ENCODE data around the gene STAG3. TPM values are rescaled to one million over a fixed set of nuclear protein-coding genes. Genes with fewer than 3 reads are reported as not detected.
A peak's percentile ranks its signal among the peaks of the same experiment; 100 is the strongest.
"Not testable (repeated sequence)": the region's sequence is repeated elsewhere in the genome, so short reads cannot be mapped to it uniquely, and the experiment has no call there.

The STAG3 gene
- total and polyA plus RNA-seq, 2 donors (not counting 3 experiments of a cell fraction or from before 2014, with no cell fraction given) = 0.29 to 1.4 TPM

- peak overlapping the region; percentile 47 for H3K27ac ChIP-seq (ENCODE audit: insufficient read depth, low read depth, low read length)
- peak overlapping the region; percentile 99 for H2AFZ ChIP-seq (ENCODE audit: low read depth, low read length)
- FAIRE-seq = no peak
- peaks cover 5% of the 10 kb centered on the region for H3K4me1 ChIP-seq (ENCODE audit: control insufficient read depth, extremely low read depth, insufficient read depth, low read length)
- H3K9me3 ChIP-seq (replicated peaks; ENCODE audit: control insufficient read depth, insufficient read depth, low read length) = no peaks in the 10 kb centered on the region
- DNase-seq (ENCODE audit: low read depth, low spot score) = no peak
- peak overlapping the region; percentile 92 for H3K9ac ChIP-seq (replicated peaks; ENCODE audit: extremely low read depth, insufficient read depth, low read length)
- H3K9me1 ChIP-seq (replicated peaks; ENCODE audit: control insufficient read depth, extremely low read depth, insufficient read depth, low read length) = no peaks in the 10 kb centered on the region
- no peaks in the 10 kb centered on the region for H4K20me1 ChIP-seq (replicated peaks; ENCODE audit: control insufficient read depth, extremely low read depth, insufficient read depth, low read length)
- H3K4me3 ChIP-seq (replicated peaks in 1 of 3; ENCODE audit: insufficient read depth in 1 of 3, low read depth in 1 of 3, low read length in 3 of 3) = peak overlapping the region; percentile 76 to 99 (median 91)
- peak overlapping the region; percentile 89 for H3K4me2 ChIP-seq (ENCODE audit: insufficient read depth, low read length)
- ChIA-PET POLR2A (interaction anchor here (0.6 to 0.9 kb wide), 3 partner anchors 11 to 158 kb away, joined by 3 to 5 read pairs (median 3); no protein-coding TSS in a partner anchor), CTCF (interaction anchor here (0.9 to 1.9 kb wide), 3 partner anchors 10 to 14 kb away, joined by 5 to 17 read pairs (median 7); partner anchors contain the start of gene GAL3ST4)
- no peak for TF ChIP-seq EZH2 (IDR thresholded peaks at IDR 0.05; ENCODE audit: borderline replicate concordance, low read depth, low read length, severe bottlenecking)
- TF ChIP-seq GATA2 (IDR thresholded peaks at IDR 0.05; ENCODE audit: insufficient read depth, insufficient read length, low read depth, low read length) = no peak
- no peak for TF ChIP-seq MYC (IDR thresholded peaks at IDR 0.05; ENCODE audit: low read depth, low read length)
- TF ChIP-seq POLR2AphosphoS5 (IDR thresholded peaks at IDR 0.05; ENCODE audit: insufficient read depth, low read depth, low read length) = no peak
- no peak for TF ChIP-seq CTCF (IDR thresholded peaks at IDR 0.05; ENCODE audit: extremely low read depth in 1 of 2, insufficient read depth in 1 of 2, low read depth in 1 of 2, low read length in 2 of 2)
- no peak for TF ChIP-seq JUN (IDR thresholded peaks at IDR 0.05; ENCODE audit: borderline replicate concordance, insufficient read depth, insufficient read length, low read depth)
- no peak for TF ChIP-seq MAX (IDR thresholded peaks at IDR 0.05; ENCODE audit: insufficient read depth, insufficient read length)
- no peak for TF ChIP-seq POLR2A (IDR thresholded peaks at IDR 0.05; ENCODE audit: low read depth, low read length)
- TF ChIP-seq FOS (IDR thresholded peaks at IDR 0.05; ENCODE audit: borderline replicate concordance, insufficient read depth, low read length) = no peak
- peaks cover 2 to 4% of the 10 kb centered on the region in 2 experiments for H3K27me3 ChIP-seq (ENCODE audit: control insufficient read depth in 2 of 2, insufficient read depth in 2 of 2, low read length in 2 of 2)
- peaks cover 4% of the 10 kb centered on the region for H3K79me2 ChIP-seq (ENCODE audit: control insufficient read depth, insufficient read depth, low read length)
- intact Hi-C loops (cut with micrococcal nuclease) = loop anchor here (1.0 to 2.0 kb wide), 2 partner anchors 18 to 76 kb away; partner anchors contain the start of genes AP4M1, MCM7 and TRAPPC14
- peaks cover 0 to 3% of the 10 kb centered on the region in 2 experiments for H3K36me3 ChIP-seq (ENCODE audit: control insufficient read depth in 2 of 2, extremely low read depth in 1 of 2, insufficient read depth in 2 of 2, low read length in 2 of 2)
- BruUV-seq (replicated peaks) = TSS peak; percentile 53
- dilution Hi-C loops (cut with MboI; ENCODE audit: extremely low pct_ligation_motif_present, low sequenced_read_pairs) = no loop called here
These were observed 1.3 kb upstream of the STAG3 start for GRCh38 chr7:100176096-100177044.

- H3K4me1 ChIP-seq (ENCODE audit: control insufficient read depth, extremely low read depth, insufficient read depth, low read length); H3K9me1 ChIP-seq (replicated peaks; ENCODE audit: control insufficient read depth, extremely low read depth, insufficient read depth, low read length); H3K9ac ChIP-seq (replicated peaks; ENCODE audit: extremely low read depth, insufficient read depth, low read length); H3K4me3 ChIP-seq (replicated peaks in 1 of 3; ENCODE audit: insufficient read depth in 1 of 3, low read depth in 1 of 3, low read length in 3 of 3); H3K27me3 ChIP-seq (ENCODE audit: control insufficient read depth in 2 of 2, insufficient read depth in 2 of 2, low read length in 2 of 2); H3K4me2 ChIP-seq (ENCODE audit: insufficient read depth, low read length); H3K36me3 ChIP-seq (ENCODE audit: control insufficient read depth in 2 of 2, extremely low read depth in 1 of 2, insufficient read depth in 2 of 2, low read length in 2 of 2); POLR2A ChIA-PET; CTCF ChIA-PET; H3K9me3 ChIP-seq (replicated peaks; ENCODE audit: control insufficient read depth, insufficient read depth, low read length); H3K79me2 ChIP-seq (ENCODE audit: control insufficient read depth, insufficient read depth, low read length); dilution Hi-C loops (cut with MboI; ENCODE audit: extremely low pct_ligation_motif_present, low sequenced_read_pairs); DNase-seq (ENCODE audit: low read depth, low spot score); intact Hi-C loops (cut with micrococcal nuclease); FAIRE-seq; H4K20me1 ChIP-seq (replicated peaks; ENCODE audit: control insufficient read depth, extremely low read depth, insufficient read depth, low read length); H3K27ac ChIP-seq (ENCODE audit: insufficient read depth, low read depth, low read length); BruUV-seq (replicated peaks); H2AFZ ChIP-seq (ENCODE audit: low read depth, low read length): not testable (repeated sequence)
These were observed 2.4 kb downstream of the STAG3 start for GRCh38 chr7:100180084-100180483.

Measured in endothelial cell of umbilical vein (primary cell).